Cardiac muscle cell (in vitro differentiated cells and primary cell): ENCODE results near the gene FMN2. TPM values are rescaled to one million over a fixed set of nuclear protein-coding genes. Genes with fewer than 3 reads are reported as not detected.
"Not testable (repeated sequence)": the region's sequence is repeated elsewhere in the genome, so short reads cannot be mapped to it uniquely, and the experiment has no call there.

Experiments used
- DNase-seq, 2 donors: peaks; one replicate each; pipeline versions ENCODE4 v3.0.0 to v3.0.0-alpha.2; 2010 to 2017; ENCODE audit warnings: low read depth in 1 of 2, low spot score in 1 of 2
- H3K27ac ChIP-seq: fragments of 200-600 bp; sonication (generic); 2 replicates; pipeline ENCODE4 v1.5.1; 2016
- H3K27me3 ChIP-seq: fragments of 200-600 bp; sonication (generic); 2 replicates; pipeline ENCODE4 v1.6.0; 2016; ENCODE audit warnings: control low read depth
- H3K36me3 ChIP-seq: fragments of 200-600 bp; sonication (generic); 2 replicates; pipeline ENCODE4 v1.5.1; 2016; ENCODE audit warnings: control low read depth
- H3K4me1 ChIP-seq: fragments of 200-600 bp; sonication (generic); 2 replicates; pipeline ENCODE4 v1.8.1; 2017; ENCODE audit warnings: low read depth, mild to moderate bottlenecking, mixed run types
- H3K4me3 ChIP-seq: fragments of 200-600 bp; sonication (generic); 2 replicates; pipeline ENCODE4 v1.5.1; 2016; ENCODE audit warnings: mild to moderate bottlenecking
- H3K9me3 ChIP-seq: fragments of 200-600 bp; sonication (generic); 2 replicates; pipeline ENCODE4 v1.5.1; 2017; ENCODE audit warnings: low read depth, mild to moderate bottlenecking, control low read depth
- polyA plus RNA-seq: library from polyadenylated mRNA; unstranded; fragments of >200 nt; fragmentation: Nextera tagmentation; extraction: Ambion mirVana; gene quantifications from 2 replicates; pipeline ENCODE4 v1.2.1, GENCODE V29; 2016
- total RNA-seq: library from RNA; depleted of rRNA; stranded (reverse); fragments of >200 nt; gene quantifications from 2 replicates; pipeline ENCODE4 v1.2.3, GENCODE V29; 2016
- TF ChIP-seq, protein P1 (sequence below): IDR thresholded peaks from 2 replicates; pipeline ENCODE4 v1.5.1; 2012; ENCODE audit warnings: low read depth, mild to moderate bottlenecking, low read length

FMN2 gene
- total and polyA plus RNA-seq, 2 experiments from 2014 or later, result 0.42 to 2.7 TPM

DNA sequence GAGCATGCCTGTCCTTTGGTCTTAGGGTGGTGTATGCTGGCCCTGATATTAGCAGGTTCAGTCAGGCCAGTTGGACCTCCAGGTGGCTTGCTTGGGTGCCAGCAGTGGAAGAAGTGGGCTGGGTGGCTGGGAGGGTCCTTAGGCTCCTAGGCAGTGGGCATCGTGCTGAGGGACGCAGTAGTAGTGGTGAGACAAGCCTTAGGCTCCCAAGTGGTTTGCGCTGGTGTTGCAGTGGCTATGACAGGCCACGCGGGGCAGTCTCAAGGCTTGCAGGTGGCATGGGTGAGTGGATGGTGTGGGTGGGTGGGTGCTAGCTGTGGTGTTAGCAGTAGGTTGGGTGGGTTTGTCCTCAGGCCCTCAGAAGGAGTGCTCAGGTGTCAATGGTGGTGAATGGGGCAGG is 162.3 kb downstream of the FMN2 start:
- Histone ChIP-seq H3K36me3 (no peaks in the 10 kb centered on the region), H3K27ac (no peak overlapping the region), H3K9me3 (no peaks in the 10 kb centered on the region), H3K27me3 (no peaks in the 10 kb centered on the region), H3K4me3 (no peak overlapping the region), H3K4me1 (no peaks in the 10 kb centered on the region)
- TF ChIP-seq, protein P1, sequence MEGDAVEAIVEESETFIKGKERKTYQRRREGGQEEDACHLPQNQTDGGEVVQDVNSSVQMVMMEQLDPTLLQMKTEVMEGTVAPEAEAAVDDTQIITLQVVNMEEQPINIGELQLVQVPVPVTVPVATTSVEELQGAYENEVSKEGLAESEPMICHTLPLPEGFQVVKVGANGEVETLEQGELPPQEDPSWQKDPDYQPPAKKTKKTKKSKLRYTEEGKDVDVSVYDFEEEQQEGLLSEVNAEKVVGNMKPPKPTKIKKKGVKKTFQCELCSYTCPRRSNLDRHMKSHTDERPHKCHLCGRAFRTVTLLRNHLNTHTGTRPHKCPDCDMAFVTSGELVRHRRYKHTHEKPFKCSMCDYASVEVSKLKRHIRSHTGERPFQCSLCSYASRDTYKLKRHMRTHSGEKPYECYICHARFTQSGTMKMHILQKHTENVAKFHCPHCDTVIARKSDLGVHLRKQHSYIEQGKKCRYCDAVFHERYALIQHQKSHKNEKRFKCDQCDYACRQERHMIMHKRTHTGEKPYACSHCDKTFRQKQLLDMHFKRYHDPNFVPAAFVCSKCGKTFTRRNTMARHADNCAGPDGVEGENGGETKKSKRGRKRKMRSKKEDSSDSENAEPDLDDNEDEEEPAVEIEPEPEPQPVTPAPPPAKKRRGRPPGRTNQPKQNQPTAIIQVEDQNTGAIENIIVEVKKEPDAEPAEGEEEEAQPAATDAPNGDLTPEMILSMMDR, result no peak
- DNase-seq, result no peak

DNA sequence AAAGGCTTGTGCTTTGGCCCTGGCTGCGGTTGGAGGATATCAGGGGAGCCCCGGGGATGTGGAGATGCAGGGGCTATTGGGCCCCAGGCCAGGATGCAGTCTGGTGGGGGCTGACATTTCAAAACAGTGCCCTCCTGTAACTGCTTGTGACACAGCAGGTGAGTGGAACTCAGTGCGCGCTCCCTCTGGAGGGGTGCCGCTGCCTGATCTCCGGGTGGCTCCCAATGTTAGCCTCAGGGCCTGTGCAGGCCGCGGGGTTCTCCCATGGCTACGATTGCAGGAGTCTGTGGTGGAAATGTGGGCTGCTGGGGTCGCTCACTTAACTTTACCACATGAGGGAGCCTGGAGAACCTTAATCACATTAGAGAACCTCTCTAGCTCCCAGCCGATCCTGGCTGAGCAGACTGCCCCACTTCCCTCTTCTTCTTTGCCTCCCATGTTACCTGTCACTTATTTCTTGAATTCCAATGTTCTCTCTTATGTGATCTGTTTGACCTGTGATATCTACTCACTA is 163.2 kb downstream of the FMN2 start:
- Histone ChIP-seq H3K4me1 (no peaks in the 10 kb centered on the region), H3K27me3 (no peaks in the 10 kb centered on the region), H3K4me3 (no peak overlapping the region), H3K27ac (no peak overlapping the region), H3K9me3 (no peaks in the 10 kb centered on the region), H3K36me3 (no peaks in the 10 kb centered on the region)
- peak in 1 of 2 donors; percentile 14 for DNase-seq
- TF ChIP-seq, protein P1, result no peak

DNA sequence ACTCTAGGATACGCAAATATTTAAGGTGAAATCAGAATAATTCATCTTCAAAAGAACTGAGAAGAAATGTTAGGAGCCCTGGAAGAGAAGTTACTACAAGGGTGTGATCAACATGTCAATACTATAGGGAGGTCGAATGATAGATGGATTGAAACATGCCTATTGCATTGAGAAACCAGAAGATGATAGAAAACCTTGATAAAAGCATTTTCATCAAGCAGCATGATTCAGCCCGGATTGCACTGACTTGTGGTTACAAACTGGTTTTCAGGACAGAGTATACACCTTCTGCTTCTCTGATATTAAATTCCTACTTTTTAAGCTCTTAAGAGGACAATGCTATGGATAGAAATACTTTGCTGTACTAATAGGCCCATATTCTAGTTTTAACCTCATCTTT is 164.2 kb downstream of the FMN2 start:
- Histone ChIP-seq H3K4me1 (no peaks in the 10 kb centered on the region), H3K36me3 (no peaks in the 10 kb centered on the region), H3K9me3 (no peaks in the 10 kb centered on the region), H3K4me3 (no peak overlapping the region), H3K27me3 (no peaks in the 10 kb centered on the region), H3K27ac (no peak overlapping the region)
- TF ChIP-seq, protein P1, result no peak
- no peak for DNase-seq

DNA sequence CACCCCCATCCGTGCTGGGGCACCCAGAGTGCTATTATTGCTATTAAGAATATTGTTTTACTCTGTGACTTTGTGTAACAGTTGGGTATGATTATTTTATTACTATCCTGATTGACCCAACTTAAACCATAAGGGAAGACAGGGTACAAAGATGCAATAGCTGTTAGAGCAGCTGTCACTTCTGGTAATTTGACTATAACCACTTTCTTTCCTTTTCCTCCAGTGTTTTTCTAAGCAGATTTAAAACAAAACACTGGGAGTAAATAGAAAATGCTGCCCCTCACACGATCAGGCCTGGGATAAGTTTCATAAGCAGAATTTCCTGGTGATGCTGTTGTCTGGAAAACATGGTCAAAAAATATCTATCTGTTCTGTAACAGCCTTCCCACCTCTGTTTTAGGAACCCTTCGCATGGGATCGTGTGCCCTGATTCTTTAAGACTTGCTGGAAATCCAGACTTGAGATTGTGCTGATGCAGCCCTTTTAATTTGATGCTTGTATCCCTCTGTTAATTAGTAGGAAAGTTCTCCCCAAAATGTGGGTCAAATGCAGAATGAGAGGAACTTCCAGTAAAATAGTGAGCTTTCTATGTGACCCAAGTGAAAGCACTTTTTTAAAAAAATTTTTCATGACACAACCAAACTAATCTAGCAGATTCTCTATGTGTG is 165.3 kb downstream of the FMN2 start:
- TF ChIP-seq, protein P1, result no peak
- H3K36me3 ChIP-seq, result no peaks in the 10 kb centered on the region
- H3K4me1 ChIP-seq, result no peaks in the 10 kb centered on the region
- no peak overlapping the region for H3K27ac ChIP-seq
- DNase-seq, result no peak
- no peak overlapping the region for H3K4me3 ChIP-seq
- no peaks in the 10 kb centered on the region for H3K9me3 ChIP-seq
- H3K27me3 ChIP-seq, result no peaks in the 10 kb centered on the region

DNA sequence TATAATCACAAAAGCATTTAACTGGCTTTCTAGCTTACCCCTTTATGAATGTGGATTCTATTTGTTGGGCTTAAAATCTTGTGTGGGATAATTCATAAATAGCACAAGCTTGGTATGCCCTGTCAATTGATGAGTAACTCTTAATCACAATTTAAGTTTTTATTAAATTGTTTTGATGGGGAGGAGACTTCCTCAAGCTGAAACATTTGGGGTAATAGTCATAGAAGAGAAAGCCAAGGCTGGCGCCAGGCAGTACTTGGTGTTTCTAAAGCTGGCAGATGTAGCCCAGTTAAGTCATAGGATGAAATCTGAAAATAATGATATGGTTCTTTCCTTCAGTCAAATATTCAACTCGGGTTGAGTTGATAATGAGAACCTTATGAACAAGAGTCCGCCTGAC is 167.2 kb downstream of the FMN2 start:
- no peak for DNase-seq
- Histone ChIP-seq H3K4me3 (no peak overlapping the region), H3K36me3 (no peaks in the 10 kb centered on the region), H3K27me3 (no peaks in the 10 kb centered on the region), H3K27ac (no peak overlapping the region), H3K4me1 (no peaks in the 10 kb centered on the region), H3K9me3 (no peaks in the 10 kb centered on the region)
- TF ChIP-seq, protein P1, result no peak

DNA sequence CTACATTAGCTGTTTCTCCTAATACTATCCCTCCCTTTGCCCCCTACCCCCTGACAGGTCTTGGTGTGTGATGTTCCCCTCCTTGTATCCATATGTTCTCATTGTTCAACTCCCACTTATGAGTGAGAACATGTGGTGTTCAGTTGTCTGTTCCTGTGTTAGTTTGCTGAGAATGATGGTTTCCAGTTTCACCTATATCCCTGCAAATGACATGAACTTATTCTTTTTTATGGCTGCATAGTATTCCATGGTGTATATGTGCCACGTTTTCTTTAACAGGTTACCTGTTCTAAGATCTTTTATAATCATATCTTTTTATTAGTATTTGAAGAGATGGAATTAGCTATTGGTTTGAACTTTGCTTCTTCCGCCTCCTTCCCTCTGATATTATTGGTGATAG is 172.8 kb downstream of the FMN2 start:
- not testable (repeated sequence) for H3K4me3 ChIP-seq, H3K4me1 ChIP-seq, H3K27me3 ChIP-seq, H3K9me3 ChIP-seq, DNase-seq, H3K36me3 ChIP-seq, H3K27ac ChIP-seq
